IMR-90 (cell line): ENCODE measurements around the gene MLYCD. TPM values are rescaled to one million over a fixed set of nuclear protein-coding genes. Genes with fewer than 3 reads are reported as not detected.
"Not testable (repeated sequence)": the region's sequence is repeated elsewhere in the genome, so short reads cannot be mapped to it uniquely, and the experiment has no call there.

Experiments used
- ATAC-seq: fragments of 200-7000 bp; cut with Tn5 transposase; 2 replicates; pipeline ENCODE4 v1.9.1; 2020; ENCODE audit warnings: low read depth, mild to moderate bottlenecking, moderate library complexity
- BruUV-seq: library from RNA; stranded (reverse); fragments of 400-500 nt; replicated peaks from 2 replicates; lab custom pipeline; 2021; lab: Mats Ljungman, UMichigan
- CTCF ChIA-PET: fragments of 300-600 bp; formaldehyde crosslinking; extraction: SDS; loops from one replicate; lab custom pipeline; 2021; ENCODE audit warnings: antibody characterized with exemption; lab: Yijun Ruan, JAX
- POLR2A ChIA-PET: fragments of 300-600 bp; sonication (Branson Sonifier 250); formaldehyde crosslinking; loops from one replicate; lab custom pipeline; 2022; ENCODE audit warnings: antibody characterized with exemption; ENCODE audit not compliant: unreplicated experiment; lab: Charles Lee
- DNase-seq: peaks from one replicate; pipeline ENCODE4 v3.0.0; 2013
- H2AFZ ChIP-seq: replicated peaks from 2 replicates; pipeline ENCODE3; 2013; ENCODE audit warnings: low read length, mild to moderate bottlenecking; ENCODE audit not compliant: poor library complexity
- H2AK5ac ChIP-seq: 2 replicates; pipeline ENCODE4 v1.6.1; 2013; ENCODE audit warnings: low read depth, low read length, inconsistent platforms
- H2AK9ac ChIP-seq: replicated peaks from 2 replicates; pipeline ENCODE3; 2013; ENCODE audit warnings: mild to moderate bottlenecking, low read depth, low read length, moderate library complexity; ENCODE audit not compliant: poor library complexity
- H2BK120ac ChIP-seq: 2 replicates; pipeline ENCODE4 v1.6.1; 2013; ENCODE audit warnings: low read depth, low read length, inconsistent platforms
- H2BK15ac ChIP-seq: 3 replicates; pipeline ENCODE4 v1.6.1; 2013; ENCODE audit warnings: low read depth, low read length, inconsistent platforms
- H2BK20ac ChIP-seq: 2 replicates; pipeline ENCODE4 v1.6.1; 2013; ENCODE audit warnings: low read depth, mild to moderate bottlenecking, inconsistent platforms, low read length, moderate library complexity
- H2BK5ac ChIP-seq: 2 replicates; pipeline ENCODE4 v1.6.1; 2013; ENCODE audit warnings: mild to moderate bottlenecking, low read depth, low read length, inconsistent platforms; ENCODE audit not compliant: poor library complexity, severe bottlenecking
- H3K14ac ChIP-seq: replicated peaks from 2 replicates; pipeline ENCODE4 v1.6.1; 2013; ENCODE audit warnings: low read depth, low read length, inconsistent platforms
- H3K18ac ChIP-seq: 2 replicates; pipeline ENCODE4 v1.6.1; 2013; ENCODE audit warnings: low read depth, low read length, control low read depth
- H3K23ac ChIP-seq: 2 replicates; pipeline ENCODE4 v1.6.1; 2013; ENCODE audit warnings: low read depth, low read length, inconsistent platforms
- H3K27ac ChIP-seq: 2 replicates; pipeline ENCODE4 v1.5.1; 2013; ENCODE audit warnings: mild to moderate bottlenecking, control low read depth, low read length; ENCODE audit not compliant: insufficient read depth
- H3K27me3 ChIP-seq: 2 replicates; pipeline ENCODE4 v1.6.1; 2013; ENCODE audit warnings: low read length; ENCODE audit not compliant: control insufficient read depth, insufficient read depth
- H3K36me3 ChIP-seq: 2 replicates; pipeline ENCODE4 v1.6.1; 2013; ENCODE audit warnings: low read length, mixed read lengths; ENCODE audit not compliant: control insufficient read depth, insufficient read depth
- H3K4ac ChIP-seq: 2 replicates; pipeline ENCODE4 v1.6.1; 2013; ENCODE audit warnings: low read depth, low read length, inconsistent platforms
- H3K4me1 ChIP-seq: 2 replicates; pipeline ENCODE4 v1.6.1; 2013; ENCODE audit warnings: low read length, mixed read lengths; ENCODE audit not compliant: control insufficient read depth, insufficient read depth
- H3K4me2 ChIP-seq: 2 replicates; pipeline ENCODE4 v1.6.1; 2013; ENCODE audit warnings: low read depth, mild to moderate bottlenecking, control low read depth, low read length, moderate library complexity
- H3K4me3 ChIP-seq: 2 replicates; pipeline ENCODE4 v1.5.1; 2013; ENCODE audit warnings: low read depth, mild to moderate bottlenecking, control low read depth, low read length, moderate library complexity; ENCODE audit not compliant: insufficient read depth
- H3K56ac ChIP-seq: 2 replicates; pipeline ENCODE4 v1.6.1; 2013; ENCODE audit warnings: low read length, inconsistent platforms; ENCODE audit not compliant: insufficient read depth; ENCODE audit errors: extremely low read depth
- H3K79me1 ChIP-seq, 2 experiments: 2 replicates each; pipeline ENCODE4 v1.6.1; 2013; ENCODE audit warnings: low read length in 2 of 2, inconsistent platforms in 1 of 2, low read depth in 1 of 2
- H3K9ac ChIP-seq: 2 replicates; pipeline ENCODE4 v1.6.1; 2013; ENCODE audit warnings: low read depth, low read length, control low read depth
- H3K9me1 ChIP-seq: 2 replicates; pipeline ENCODE4 v1.6.1; 2013; ENCODE audit warnings: low read length, inconsistent platforms; ENCODE audit not compliant: insufficient read depth
- H3K9me3 ChIP-seq: 2 replicates; pipeline ENCODE4 v1.6.1; 2013; ENCODE audit warnings: low read length; ENCODE audit not compliant: control insufficient read depth, insufficient read depth
- H4K20me1 ChIP-seq: 2 replicates; pipeline ENCODE4 v1.6.1; 2013; ENCODE audit warnings: low read length, inconsistent platforms; ENCODE audit not compliant: insufficient read depth
- H4K5ac ChIP-seq: 2 replicates; pipeline ENCODE4 v1.6.1; 2013; ENCODE audit warnings: mild to moderate bottlenecking, low read depth, low read length, control low read depth
- H4K8ac ChIP-seq, 2 experiments: 2 replicates each; pipeline ENCODE4 v1.6.1; 2013; ENCODE audit warnings: low read depth in 2 of 2, low read length in 2 of 2, control low read depth in 1 of 2, inconsistent platforms in 1 of 2
- H4K91ac ChIP-seq: 2 replicates; pipeline ENCODE4 v1.6.1; 2013; ENCODE audit warnings: low read depth, low read length, inconsistent platforms; ENCODE audit not compliant: insufficient read depth
- WGBS, 2 experiments: methylation state at CpG; one replicate each; pipeline versions ENCODE4 v1.1.5 to v1.1.7; 2013; ENCODE audit warnings: missing lambda C conversion rate in 2 of 2; ENCODE audit not compliant: insufficient read length in 1 of 2; ENCODE audit errors: extremely low coverage in 2 of 2; 5-methylcytosine and 5-hydroxymethylcytosine counted together
- dilution Hi-C: fragments of 300-500 bp; cut with HindIII; formaldehyde crosslinking; loops from one replicate; pipeline ENCODE4 v1.14.3; 2018; ENCODE audit warnings: low sequenced_read_pairs; ENCODE audit not compliant: unreplicated experiment
- in situ Hi-C: fragments of 300-500 bp; cut with MboI; formaldehyde crosslinking; loops from 3 replicates; pipeline ENCODE4 v1.14.3; 2019; ENCODE audit warnings: low sequenced_read_pairs, inconsistent platforms, mixed read lengths
- intact Hi-C: fragments of 100-400 bp; cut with micrococcal nuclease; formaldehyde crosslinking; loops from 2 replicates; pipeline ENCODE4 v1.10.0; 2022
- polyA plus RNA-seq, 3 experiments: library from polyadenylated mRNA; depleted of rRNA; stranded (reverse); fragments of >200 nt; gene quantifications; 2 replicates each; pipeline ENCODE4 v1.2.3, GENCODE V29; 2012; ENCODE audit warnings: low replicate concordance in 1 of 3
- total RNA-seq: library from RNA; depleted of rRNA; stranded (reverse); fragments of >200 nt; gene quantifications from 2 replicates; pipeline ENCODE4 v1.2.3, GENCODE V29; 2012

Gene MLYCD
- total and polyA plus RNA-seq, 2 of the 4 experiments (the other 2 are of a cell fraction) = 1.9 to 2.7 TPM

DNA sequence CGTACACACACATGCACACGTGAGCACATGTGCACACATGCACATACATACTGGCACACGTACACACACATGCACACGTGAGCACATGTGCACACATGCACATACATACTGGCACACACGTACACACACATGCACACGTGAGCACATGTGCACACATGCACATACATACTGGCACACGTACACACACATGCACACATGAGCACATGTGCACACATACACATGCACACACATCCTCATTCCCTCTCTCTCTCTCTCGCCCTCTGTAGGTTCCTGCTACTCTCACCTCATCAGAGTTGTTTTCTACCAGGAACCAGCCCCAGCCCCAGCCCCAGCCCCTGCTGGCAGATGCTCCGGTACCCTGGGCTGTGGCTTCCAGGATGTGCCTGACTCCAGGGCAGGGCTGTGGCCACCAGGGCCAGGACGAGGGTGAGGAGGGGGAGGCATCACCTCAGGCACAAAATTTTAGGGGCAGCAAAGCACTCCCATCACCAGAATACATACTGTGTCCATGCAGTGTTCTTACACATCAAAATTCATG, 52.0 kb downstream of the MLYCD start:
- H2AFZ ChIP-seq, CTCF ChIA-PET, H3K9me1 ChIP-seq, H4K5ac ChIP-seq, H4K91ac ChIP-seq, H3K36me3 ChIP-seq, H3K18ac ChIP-seq, H3K4me3 ChIP-seq, H3K9me3 ChIP-seq, BruUV-seq, H3K4ac ChIP-seq, H3K23ac ChIP-seq, H3K4me2 ChIP-seq, H3K56ac ChIP-seq, H2AK9ac ChIP-seq, H4K8ac ChIP-seq, H3K9ac ChIP-seq, dilution Hi-C loops, H2BK120ac ChIP-seq, H3K27me3 ChIP-seq, H2BK5ac ChIP-seq, ATAC-seq, H3K27ac ChIP-seq, intact Hi-C loops, H2BK15ac ChIP-seq, H2BK20ac ChIP-seq, DNase-seq, H3K14ac ChIP-seq, POLR2A ChIA-PET, H2AK5ac ChIP-seq: not testable (repeated sequence)
- Histone ChIP-seq H4K20me1 (peaks cover 13% of the 10 kb centered on the region; the same call in 1 of the 2 replicates), H3K4me1 (peaks cover 14% of the 10 kb centered on the region), H3K79me1 (peaks cover 0 to 22% of the 10 kb centered on the region in 2 experiments; a peak in 1 of 4 replicates)
- no CpG with 5 or more reads among the region's 10 CpGs for WGBS, 2 experiments
- in situ Hi-C loops = loop anchor here (25.0 kb wide), 1 partner anchor 536 kb away; no protein-coding TSS in a partner anchor
